AML-193 (cell line): ENCODE results near the gene PLA2G4E.

Experiments
- DNase-seq, 2 experiments: peaks; one replicate each; lab custom pipeline; 2025; lab: John Stamatoyannopoulos, UW

PLA2G4E gene

GRCh38 chr15:42018306-42019224, 2.3 kb downstream of the PLA2G4E start:
- DNase-seq: no peak

DNA sequence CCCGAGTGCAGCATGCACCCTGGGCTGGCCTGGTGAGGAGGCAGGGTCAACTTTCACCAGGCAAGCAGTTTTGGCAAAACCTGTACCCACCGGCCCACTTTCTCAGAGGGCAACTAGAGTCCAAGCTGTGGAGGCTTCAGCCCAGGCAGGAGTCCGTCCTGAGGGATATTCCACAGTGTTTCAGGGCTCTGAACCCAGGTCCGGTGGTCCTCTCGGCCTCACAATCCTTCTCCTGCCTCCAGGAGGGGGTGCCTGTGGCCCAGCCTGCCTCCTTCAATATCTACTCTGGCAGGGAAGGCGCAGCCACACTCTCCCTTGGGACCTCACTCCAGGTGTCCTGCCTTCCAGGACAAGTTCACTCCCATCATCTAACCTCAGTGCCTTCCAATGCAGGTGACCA, 3.9 kb downstream of the PLA2G4E start:
- no peak for DNase-seq

DNA sequence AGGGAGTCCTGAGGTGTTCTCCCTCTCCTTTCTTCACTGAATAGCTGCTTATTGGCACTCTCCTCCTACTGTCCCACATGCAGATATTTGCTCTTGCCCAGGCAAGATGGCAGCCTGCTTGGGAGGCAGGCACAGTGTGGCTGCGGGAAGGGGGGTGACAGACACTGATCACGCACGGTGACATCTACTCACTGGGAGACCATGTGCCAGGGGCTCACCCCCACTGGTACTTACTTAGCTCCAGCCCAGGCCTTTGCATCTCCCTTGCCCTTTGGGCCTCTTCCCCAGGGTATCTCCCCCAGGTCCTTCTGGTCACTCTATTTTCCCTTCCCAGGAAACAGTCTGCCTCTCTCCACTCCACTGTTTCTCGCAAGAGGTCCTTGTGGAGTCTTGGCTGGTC, 6.4 kb downstream of the PLA2G4E start:
- no peak for DNase-seq

- no peak for DNase-seq
Measured at GRCh38 chr15:42012928-42013482, 7.8 kb downstream of the PLA2G4E start.

DNA sequence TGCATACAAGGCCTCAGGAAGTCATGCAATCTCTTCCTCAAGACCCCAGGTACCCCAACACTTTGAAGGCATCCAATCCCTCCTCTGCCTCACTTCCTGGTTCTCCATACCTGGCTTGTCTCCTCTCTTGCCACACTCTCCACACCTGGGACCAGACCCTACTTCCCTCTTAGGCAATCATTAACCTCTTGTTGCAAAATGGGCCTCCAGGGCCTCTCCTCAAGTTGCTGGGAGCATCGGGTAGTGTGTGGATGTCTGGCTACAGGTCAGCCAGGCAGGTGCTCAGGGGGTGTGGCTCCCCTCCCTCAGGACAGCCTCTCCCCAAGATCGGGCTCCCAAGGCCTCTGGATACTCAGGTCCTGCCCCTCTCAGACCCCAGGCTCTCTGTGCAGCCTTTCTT, 8.6 kb downstream of the PLA2G4E start:
- no peak for DNase-seq

DNA sequence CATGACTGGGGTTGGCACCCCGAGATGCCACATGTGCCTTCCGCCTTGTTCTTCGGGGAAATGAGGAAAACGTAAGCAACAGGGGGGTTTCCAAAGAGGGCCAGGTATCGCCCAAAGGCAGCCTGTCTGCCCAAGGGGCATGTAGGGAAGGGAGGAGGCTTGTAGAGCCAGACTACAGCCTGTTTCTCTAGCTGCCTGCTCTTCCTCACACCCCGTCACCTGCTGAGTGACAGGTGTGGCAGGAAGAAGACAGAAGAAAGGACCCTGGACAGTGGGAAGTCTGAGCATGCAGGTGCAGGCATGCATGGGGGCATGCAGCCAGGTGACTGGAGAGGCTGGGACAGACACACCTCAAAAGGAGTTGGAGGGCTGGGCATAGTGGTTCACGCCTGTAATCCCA, 9.8 kb downstream of the PLA2G4E start:
- DNase-seq: no peak

- no peak for DNase-seq
Measured at GRCh38 chr15:42010434-42010833, 10.4 kb downstream of the PLA2G4E start.

DNA sequence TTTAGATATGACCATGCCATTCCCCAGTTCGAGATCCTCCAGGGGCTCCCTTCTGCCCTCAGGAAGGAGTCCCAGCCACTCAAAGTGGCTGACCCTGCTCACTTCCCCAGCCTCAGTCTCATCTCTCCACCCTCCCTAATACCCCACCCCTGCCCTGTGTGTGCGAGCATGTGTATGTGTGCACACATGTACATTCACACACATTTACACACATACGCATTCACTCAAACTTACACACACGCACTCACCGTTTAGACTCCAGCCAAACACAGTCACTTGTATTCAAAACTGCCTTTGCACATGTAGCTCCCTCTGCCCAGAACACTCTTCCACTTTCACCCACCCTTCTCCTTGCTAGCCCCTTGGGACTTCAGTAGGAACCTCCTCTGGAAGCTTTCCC, 11.4 kb downstream of the PLA2G4E start:
- no peak for DNase-seq

DNA sequence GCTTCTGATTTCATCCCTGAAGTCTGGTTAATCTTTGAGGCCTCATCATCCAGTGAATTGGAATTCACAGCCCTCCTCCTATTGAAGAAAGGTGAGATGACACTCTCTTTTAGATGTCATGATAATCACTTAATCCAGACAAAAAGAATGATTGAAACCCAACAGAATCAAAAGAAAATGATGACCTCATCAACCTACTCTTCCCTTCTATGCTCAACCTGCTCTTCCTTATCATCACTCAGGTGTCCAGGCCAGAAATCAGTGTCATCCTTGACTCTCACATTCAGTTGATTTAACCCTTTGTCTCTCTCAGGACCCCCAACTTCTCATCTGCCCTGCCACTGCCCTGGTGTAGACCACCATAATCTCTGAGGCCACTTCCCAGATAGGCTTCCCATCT, 11.8 kb downstream of the PLA2G4E start:
- no peak for DNase-seq

- no peak for DNase-seq
Measured at GRCh38 chr15:42007386-42007785, 13.5 kb downstream of the PLA2G4E start.

GRCh38 chr15:42002333-42002732, 18.5 kb downstream of the PLA2G4E start:
- DNase-seq: no peak

GRCh38 chr15:42001236-42001635, 19.6 kb downstream of the PLA2G4E start:
- no peak for DNase-seq

GRCh38 chr15:41999290-42000285, 21.3 kb downstream of the PLA2G4E start:
- no peak for DNase-seq

- DNase-seq: no peak
Measured at GRCh38 chr15:41997845-41998244, 23.0 kb downstream of the PLA2G4E start.

GRCh38 chr15:41996921-41997592, 23.8 kb downstream of the PLA2G4E start:
- no peak for DNase-seq

DNA sequence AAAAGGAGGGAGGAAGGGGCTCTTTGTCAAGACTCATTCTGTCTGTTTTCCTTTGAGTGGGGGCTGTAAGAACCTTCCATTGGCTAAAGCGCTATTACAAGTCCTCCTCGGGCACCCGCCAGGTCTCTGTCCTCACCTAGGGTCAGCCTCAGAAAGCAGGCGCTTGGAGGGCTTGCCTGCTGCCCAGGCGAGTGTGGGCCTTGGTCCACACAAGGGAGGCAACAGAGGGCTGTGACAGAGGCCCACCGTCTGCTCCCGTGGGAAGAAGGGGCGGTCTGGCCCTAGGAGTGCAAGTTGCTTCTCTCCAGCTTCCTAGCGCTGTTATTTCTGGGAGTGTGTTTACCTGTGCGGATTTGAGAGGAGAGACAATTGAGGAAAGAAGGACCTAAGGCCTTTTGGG, 24.5 kb downstream of the PLA2G4E start:
- no peak for DNase-seq

DNA sequence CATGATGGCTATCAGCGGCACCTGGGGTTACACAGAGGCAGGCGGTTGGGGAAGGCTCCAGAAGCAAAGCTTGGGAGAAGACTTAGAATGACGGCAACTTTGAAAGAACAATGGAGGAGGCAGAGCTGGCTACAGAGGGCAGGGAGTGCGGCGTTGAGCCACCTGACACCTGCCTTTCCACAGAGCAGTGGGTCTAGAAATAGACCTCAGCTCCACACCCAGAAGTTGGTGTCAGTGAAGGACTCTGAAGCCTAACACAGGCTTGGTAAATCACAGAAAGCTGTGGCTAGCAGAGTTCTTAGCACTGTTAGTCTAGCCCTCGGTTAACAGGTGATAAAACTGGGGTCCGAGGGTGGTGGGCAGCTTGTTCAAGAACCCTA, 25.4 kb downstream of the PLA2G4E start:
- no peak for DNase-seq

DNA sequence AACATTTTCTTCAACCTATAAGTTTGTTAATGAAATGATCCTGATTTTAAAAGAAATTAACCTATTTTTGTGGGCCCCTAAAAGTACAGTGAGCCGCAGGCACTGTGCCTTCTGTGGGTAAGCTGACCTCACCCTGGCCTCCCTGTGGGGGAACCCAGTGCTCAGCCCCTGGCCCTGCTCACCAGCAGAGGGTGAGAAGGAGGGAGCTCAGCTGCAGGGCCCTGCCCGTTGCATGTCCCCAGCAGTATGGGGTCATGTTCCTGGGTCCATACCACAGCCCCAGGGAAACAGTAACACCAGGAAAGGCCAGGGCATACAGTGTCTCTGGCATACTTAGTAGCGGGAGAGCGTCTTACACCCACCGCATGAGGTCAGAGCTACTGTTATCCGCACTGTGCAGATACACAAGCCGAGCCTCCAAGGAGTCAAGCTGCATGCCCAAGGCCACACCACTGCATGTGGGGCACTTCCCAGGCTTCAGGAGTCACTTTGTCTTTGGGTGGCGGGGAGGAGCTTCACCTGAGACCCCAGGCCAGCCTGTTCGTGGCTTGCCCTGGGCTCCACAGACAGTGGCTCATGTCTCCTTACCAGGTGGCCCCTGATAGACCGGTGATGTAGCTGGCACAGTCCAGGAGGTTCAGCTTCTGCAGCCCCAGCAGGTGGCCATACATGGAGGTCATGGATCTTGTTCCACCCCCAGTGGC, 25.9 kb downstream of the PLA2G4E start:
- DNase-seq: no peak

DNA sequence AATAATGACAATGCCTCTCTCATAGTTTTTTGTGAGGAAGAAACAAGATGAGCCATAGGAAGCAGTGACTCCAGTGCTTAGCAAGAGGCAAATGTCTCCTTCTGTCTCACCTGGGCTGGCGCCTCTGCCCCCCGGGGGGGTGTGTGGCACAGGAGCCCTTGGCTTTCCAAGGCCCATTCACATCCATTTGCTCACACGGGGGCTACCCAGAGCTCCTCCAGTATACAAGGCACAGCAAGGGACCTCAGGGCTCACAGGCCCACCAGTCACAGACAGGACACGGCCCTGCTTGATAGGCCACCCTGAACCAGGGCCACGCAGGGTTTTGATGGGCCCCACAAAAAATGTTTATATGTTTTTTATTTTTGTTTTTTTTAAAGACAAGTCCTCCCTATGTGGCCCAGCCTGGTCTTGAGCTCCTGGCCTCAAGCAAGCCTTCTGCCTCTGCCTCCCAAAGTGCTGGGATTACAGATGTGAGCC, 26.6 kb downstream of the PLA2G4E start:
- no peak for DNase-seq

GRCh38 chr15:41993472-41994170, 27.2 kb downstream of the PLA2G4E start:
- DNase-seq: no peak

DNA sequence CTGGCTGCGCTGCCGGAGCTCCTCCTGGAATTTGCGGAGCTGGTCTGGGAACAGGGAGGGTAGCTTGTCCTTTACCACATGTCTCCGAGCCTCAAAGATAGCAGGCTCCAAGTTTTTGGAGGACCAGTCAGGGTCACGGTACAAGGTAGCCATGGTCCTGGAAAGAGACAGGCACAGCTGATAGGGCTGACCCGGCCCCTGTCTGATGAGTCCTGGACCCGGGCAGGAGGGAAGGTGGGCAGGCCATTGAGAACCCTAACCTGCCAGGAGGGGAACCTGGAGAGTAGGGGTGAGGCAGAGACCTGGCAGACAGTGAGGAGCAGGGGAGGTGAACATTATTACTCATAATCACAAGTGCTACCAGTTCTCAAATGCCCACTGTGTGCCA, 28.0 kb downstream of the PLA2G4E start:
- no peak for DNase-seq
